ENCODE results near the gene CANT1.
"Not testable (repeated sequence)": the region's sequence is repeated elsewhere in the genome, so short reads cannot be mapped to it uniquely, and the experiment has no call there.

Gene CANT1

DNA sequence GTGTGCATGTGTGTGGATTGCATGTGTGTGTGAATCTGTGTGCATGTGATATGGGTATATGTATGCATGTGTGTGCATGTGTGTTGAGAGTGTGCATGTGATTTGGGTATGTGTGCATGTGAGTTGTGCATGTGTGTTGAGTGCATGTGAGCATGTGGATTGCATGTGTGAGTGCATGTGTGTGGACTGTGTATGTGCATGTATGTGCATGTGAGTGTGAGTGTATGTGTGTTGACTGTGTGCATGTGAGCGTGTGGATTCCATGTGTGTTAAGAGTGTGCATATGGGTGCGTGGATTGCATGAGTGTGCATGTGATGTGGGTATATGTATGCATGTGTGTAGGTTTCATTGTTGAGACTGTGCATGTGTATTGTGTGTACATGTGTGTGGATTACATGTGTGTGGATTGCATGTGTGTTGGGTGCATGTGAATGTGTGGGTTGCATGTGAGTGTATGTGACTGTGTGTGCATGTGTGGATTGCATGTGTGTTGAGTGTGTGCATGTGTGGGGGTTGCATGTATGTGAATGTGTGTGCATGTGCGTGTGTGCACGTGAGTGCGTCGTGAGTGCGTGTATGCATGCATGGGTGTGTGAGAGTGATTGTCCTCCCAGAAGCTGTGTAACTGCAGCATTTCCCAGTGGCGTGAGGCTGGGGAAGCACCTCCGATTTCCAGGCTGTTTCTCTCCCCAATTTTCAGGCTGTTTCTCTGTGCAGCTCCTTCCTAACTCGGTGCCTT is 33.8 kb upstream of the CANT1 start:
- no peak for DNase-seq

DNA sequence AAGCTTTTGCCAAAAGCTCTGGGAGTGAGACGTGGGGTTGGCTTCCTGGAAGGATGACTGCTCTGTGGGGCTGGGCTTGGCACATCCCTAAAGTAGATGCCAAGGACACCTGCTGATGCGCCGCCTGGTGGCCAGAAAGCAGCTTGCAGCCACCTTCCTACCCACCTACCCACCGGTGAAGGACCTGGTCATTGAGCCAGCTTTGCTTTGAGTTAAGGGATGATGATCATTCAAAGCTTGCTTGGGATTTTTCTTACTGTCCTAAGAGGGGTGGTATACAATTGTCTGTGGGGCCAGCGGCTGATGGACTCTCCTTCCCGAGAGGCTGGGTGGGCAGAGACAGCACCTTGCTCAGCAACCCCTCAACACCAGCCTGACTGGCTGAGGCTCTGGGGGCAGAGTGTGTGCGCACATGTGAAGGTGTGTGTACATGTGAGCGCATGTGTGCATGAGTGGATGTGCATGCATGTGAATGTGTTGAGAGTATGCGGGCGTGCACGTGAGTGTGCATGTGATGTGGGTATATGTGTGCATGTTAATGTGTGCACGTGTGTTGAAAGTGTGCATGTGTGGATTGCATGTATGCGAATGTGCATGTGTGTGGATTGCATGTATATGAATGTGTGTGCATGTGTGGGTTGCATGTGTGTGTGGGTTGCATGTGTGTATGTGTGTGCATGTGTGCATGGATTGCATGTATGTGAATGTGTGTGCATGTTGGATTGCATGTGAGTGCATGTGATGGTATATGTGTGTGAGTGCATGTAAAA is 33.0 kb upstream of the CANT1 start:
- DNase-seq = no peak

- DNase-seq = no peak
Observed at GRCh38 chr17:79041723-79042420, 32.3 kb upstream of the CANT1 start.

- DNase-seq = no peak
Observed at GRCh38 chr17:79041041-79041570, 31.5 kb upstream of the CANT1 start.

DNA sequence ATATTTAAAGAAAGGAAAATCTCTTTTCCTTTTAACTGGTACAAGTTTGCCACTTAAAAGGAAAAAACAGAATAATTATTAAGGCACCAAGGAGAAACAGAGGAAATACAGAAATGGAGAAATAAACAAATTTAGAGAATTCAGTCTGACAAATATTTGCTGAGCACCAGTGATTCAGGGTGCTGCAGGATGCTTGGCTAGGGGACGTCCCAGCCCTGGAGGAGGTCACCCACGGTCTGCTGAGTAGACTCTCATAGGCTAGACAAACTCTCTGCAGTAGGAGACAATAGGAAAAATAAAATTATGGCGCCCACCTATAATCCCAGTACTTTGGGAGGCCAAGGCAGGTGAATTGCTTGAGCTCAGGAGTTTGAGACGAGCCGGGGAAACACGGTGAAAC is 30.3 kb upstream of the CANT1 start:
- no peak for DNase-seq

GRCh38 chr17:79039171-79039570 is 29.6 kb upstream of the CANT1 start:
- no peak for DNase-seq

- DNase-seq = no peak
Observed at GRCh38 chr17:79038545-79039135, 29.1 kb upstream of the CANT1 start.

DNA sequence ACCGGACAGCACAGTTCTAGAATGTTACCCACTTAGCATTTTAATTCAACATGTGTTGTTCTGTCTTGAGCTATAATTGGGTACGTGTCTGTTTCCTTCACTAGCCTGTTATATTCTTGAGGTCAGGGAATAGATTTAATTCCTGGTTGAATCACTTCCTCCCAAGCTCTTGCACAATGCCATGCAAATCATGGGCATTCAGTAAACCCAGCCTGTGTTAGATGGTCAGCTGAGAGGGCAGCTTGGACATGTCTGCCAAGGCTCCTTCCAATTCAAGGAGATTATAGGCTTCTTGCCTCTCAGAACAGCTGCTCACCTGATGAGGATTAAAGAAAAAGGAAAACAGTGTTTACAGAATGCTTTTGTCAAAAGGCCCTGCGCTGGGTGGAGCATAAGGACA is 27.0 kb upstream of the CANT1 start:
- no peak for DNase-seq

GRCh38 chr17:79036181-79036580 is 26.6 kb upstream of the CANT1 start:
- DNase-seq = no peak

DNA sequence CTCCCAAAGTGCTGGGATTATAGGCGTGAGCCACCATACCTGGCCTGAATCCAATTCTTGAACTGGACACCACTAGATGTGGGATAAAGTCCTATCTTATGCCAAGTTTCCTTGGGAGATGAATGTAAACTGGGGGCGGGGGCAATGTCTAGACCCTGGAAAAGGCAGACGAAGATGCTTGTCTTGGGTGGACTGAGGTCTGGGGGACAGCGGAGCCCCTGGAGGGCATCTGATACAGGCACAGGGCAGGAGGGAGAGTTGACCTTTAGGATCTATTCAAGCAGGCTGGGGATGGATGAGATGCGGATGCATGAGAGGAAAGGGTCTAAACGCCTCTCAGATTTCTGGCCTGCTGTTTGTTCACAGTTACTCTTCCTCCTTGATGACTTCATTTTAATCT is 26.1 kb upstream of the CANT1 start:
- no peak for DNase-seq

- no peak for DNase-seq
Observed at GRCh38 chr17:79034931-79035485, 25.4 kb upstream of the CANT1 start.

- DNase-seq = peak; percentile 15
Observed at GRCh38 chr17:79033741-79034501, 24.4 kb upstream of the CANT1 start.

- no peak for DNase-seq
Observed at GRCh38 chr17:79033046-79033616, 23.6 kb upstream of the CANT1 start.

DNA sequence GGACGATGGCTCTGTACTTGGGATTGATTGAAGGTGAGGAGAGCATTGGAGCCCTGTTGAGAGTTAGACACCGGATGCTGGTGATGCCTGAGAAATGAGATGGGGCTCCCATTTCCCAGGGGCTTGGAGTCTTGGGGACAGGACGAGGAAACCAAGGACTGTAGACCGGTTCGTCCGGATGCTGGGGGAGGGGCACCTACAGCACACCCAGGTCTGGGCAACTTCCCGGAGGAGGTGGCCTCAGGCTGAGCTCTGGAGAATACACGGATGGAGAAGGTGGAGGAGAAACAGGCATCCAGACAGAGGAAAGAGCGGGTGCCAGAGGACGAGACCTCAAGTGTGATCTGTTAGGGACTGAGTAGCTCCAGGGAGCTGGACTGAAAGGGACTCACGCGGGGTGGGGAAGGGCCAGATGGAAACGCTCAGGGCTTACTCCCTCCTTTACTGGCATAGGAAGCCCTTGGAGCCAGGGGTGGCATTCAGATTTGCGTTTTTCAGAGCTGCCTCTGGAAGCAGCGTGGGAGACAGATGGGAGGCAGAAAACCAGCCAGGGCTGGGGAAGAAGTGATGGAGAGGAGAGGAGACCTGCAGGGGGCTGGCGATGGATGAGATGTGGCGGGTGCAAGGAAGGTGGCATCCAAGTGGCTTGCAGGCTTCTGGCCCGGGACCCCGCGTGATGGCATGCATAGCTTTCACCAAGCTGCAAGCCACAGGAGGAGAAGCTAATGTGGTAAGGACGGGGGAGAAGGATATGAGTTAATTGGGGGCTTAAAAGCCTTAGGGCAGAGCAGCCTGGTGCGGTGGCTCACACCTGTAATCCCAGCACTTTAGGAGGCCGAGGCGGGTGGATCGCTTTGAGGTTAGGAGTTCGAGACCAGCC is 22.7 kb upstream of the CANT1 start:
- no peak for DNase-seq

DNA sequence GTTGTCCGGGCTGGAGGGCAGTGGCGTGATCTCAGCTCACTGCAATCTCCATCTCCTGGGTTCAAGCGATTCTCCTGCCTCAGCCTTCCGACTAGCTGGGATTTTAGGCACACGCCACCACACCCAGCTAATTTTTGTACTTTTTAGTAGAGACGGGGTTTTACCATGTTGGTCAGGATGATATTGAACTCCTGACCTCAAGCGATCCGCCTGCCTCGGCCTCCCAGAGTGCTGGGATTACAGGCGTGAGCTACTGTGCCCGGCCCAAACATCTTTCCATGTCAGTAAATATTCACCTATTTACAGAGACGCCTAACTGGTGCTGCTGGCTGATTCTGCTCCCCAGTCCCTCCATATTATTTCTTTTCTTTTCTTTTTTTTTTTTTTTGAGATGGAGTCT is 21.1 kb upstream of the CANT1 start:
- DNase-seq = not testable (repeated sequence)

GRCh38 chr17:79029327-79030009 is 19.9 kb upstream of the CANT1 start:
- DNase-seq = no peak

- DNase-seq = no peak
Observed at GRCh38 chr17:79028496-79029326, 19.1 kb upstream of the CANT1 start.

DNA sequence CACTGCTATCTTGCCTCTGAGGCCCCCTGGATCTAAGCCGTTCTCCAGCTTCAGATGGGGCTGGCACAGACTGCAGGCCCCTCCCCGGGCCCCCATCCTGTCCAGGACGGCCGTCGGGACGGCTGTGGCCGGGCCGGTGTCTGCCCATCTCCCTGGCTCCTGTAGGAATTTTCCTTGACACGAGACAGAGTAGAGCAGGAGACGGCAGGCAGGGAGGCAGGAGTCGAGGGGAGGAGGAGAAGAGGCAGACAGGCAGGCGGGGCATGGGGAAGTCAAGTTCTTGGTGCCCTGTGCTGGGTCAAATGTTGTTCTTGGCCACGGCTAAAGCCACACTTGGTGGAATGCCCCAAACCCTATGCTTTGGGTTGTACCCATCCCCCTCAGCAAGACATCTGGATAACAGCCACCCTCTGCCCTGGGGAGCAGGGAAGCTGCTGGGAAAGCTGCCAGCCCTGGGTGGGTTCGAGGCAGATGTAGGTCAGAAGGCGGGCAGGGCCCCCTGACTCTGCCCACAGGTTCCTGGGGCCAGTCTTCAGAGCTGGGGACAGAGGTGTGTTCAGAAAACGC is 18.4 kb upstream of the CANT1 start:
- no peak for DNase-seq
